CD4-positive, alpha-beta T cell treated with Interleukin-1 beta for 1 hour (primary cell): Measurements from ENCODE around the gene SDS.

Source experiments
- DNase-seq, 2 donors: peaks; one replicate each; pipeline ENCODE4 v3.0.0-alpha.2; 2020 to 2022

The SDS gene

GRCh38 chr12:113345318-113345717 is 58.4 kb downstream of the SDS start:
- DNase-seq = no peak
